H9 (cell line): Measurements from ENCODE around the gene APOA1. TPM values are rescaled to one million over a fixed set of nuclear protein-coding genes. Genes with fewer than 3 reads are reported as not detected.

Experiments used
- DNase-seq: peaks from one replicate; pipeline ENCODE4 v3.0.0-alpha.2; 2017
- H2AFZ ChIP-seq: one replicate; pipeline ENCODE4 v1.6.1; 2013; ENCODE audit warnings: mild to moderate bottlenecking, low read length, control low read depth, moderate library complexity
- H2AK5ac ChIP-seq: 2 replicates; pipeline ENCODE4 v1.6.1; 2013; ENCODE audit warnings: low read length, control low read depth, mixed read lengths; ENCODE audit not compliant: insufficient read length
- H2BK120ac ChIP-seq: one replicate; pipeline ENCODE4 v1.6.1; 2013; ENCODE audit warnings: low read depth, mild to moderate bottlenecking, low read length, control low read depth, inconsistent platforms; ENCODE audit not compliant: poor library complexity, severe bottlenecking
- H2BK12ac ChIP-seq: 2 replicates; pipeline ENCODE4 v1.6.1; 2013; ENCODE audit warnings: low read length, control low read depth, mixed read lengths, low read depth; ENCODE audit not compliant: insufficient read length
- H2BK15ac ChIP-seq: 2 replicates; pipeline ENCODE4 v1.6.1; 2013; ENCODE audit warnings: low read depth, low read length, control low read depth
- H2BK20ac ChIP-seq: one replicate; pipeline ENCODE4 v1.6.1; 2013; ENCODE audit warnings: low read depth, mild to moderate bottlenecking, low read length, control low read depth, inconsistent platforms; ENCODE audit not compliant: poor library complexity, severe bottlenecking
- H2BK5ac ChIP-seq: 2 replicates; pipeline ENCODE4 v1.6.1; 2013; ENCODE audit warnings: low read length, control low read depth, mixed read lengths; ENCODE audit not compliant: insufficient read length
- H3K14ac ChIP-seq: 2 replicates; pipeline ENCODE4 v1.6.1; 2013; ENCODE audit warnings: low read length, control low read depth; ENCODE audit not compliant: insufficient read depth
- H3K18ac ChIP-seq: 2 replicates; pipeline ENCODE4 v1.6.1; 2013; ENCODE audit warnings: low read depth, mild to moderate bottlenecking, mixed read lengths, low read length, control low read depth; ENCODE audit not compliant: insufficient read length
- H3K23ac ChIP-seq: 2 replicates; pipeline ENCODE4 v1.6.1; 2013; ENCODE audit warnings: low read length, control low read depth, mixed read lengths, low read depth; ENCODE audit not compliant: insufficient read length
- H3K23me2 ChIP-seq: 2 replicates; pipeline ENCODE4 v1.6.1; 2013; ENCODE audit warnings: low read depth, mild to moderate bottlenecking, mixed read lengths, low read length, control low read depth; ENCODE audit not compliant: insufficient read length, poor library complexity, severe bottlenecking
- H3K27ac ChIP-seq: 2 replicates; pipeline ENCODE4 v1.5.1; 2013; ENCODE audit warnings: low read length, control low read depth, mixed read lengths, low read depth; ENCODE audit not compliant: insufficient read length
- H3K27me3 ChIP-seq: 2 replicates; pipeline ENCODE4 v1.6.1; 2013; ENCODE audit warnings: low read length, control low read depth, inconsistent platforms; ENCODE audit not compliant: insufficient read depth
- H3K4ac ChIP-seq: 2 replicates; pipeline ENCODE4 v1.6.1; 2013; ENCODE audit warnings: low read depth, mild to moderate bottlenecking, control low read depth, inconsistent platforms, low read length, moderate library complexity
- H3K4me1 ChIP-seq: 2 replicates; pipeline ENCODE4 v1.6.1; 2013; ENCODE audit warnings: low read length, control low read depth, inconsistent platforms; ENCODE audit not compliant: insufficient read depth
- H3K4me2 ChIP-seq: 2 replicates; pipeline ENCODE4 v1.6.1; 2013; ENCODE audit warnings: low read length, control low read depth, mixed read lengths; ENCODE audit not compliant: insufficient read length, insufficient read depth
- H3K56ac ChIP-seq: 2 replicates; pipeline ENCODE4 v1.6.1; 2013; ENCODE audit warnings: low read depth, mild to moderate bottlenecking, mixed read lengths, low read length, control low read depth; ENCODE audit not compliant: insufficient read length
- H3K79me1 ChIP-seq: 2 replicates; pipeline ENCODE4 v1.6.1; 2013; ENCODE audit warnings: low read depth, mild to moderate bottlenecking, moderate library complexity, low read length, control low read depth, inconsistent platforms; ENCODE audit not compliant: insufficient read depth, poor library complexity, severe bottlenecking
- H3K79me2 ChIP-seq: 2 replicates; pipeline ENCODE4 v1.6.1; 2013; ENCODE audit warnings: low read length, control low read depth, inconsistent platforms; ENCODE audit not compliant: insufficient read depth
- H3K9ac ChIP-seq: 2 replicates; pipeline ENCODE4 v1.6.1; 2013; ENCODE audit warnings: low read length, control low read depth, mixed read lengths; ENCODE audit not compliant: insufficient read length; ENCODE audit errors: extremely low read depth
- H3K9me3 ChIP-seq: one replicate; pipeline ENCODE4 v1.6.1; 2013; ENCODE audit warnings: low read depth, low read length, inconsistent platforms; ENCODE audit not compliant: control insufficient read depth
- H3T11ph ChIP-seq: one replicate; pipeline ENCODE4 v1.6.1; 2013; ENCODE audit warnings: mild to moderate bottlenecking, low read length, control low read depth, inconsistent platforms
- H4K20me1 ChIP-seq: one replicate; pipeline ENCODE4 v1.6.1; 2013; ENCODE audit not compliant: control insufficient read depth, insufficient read length, insufficient read depth
- H4K5ac ChIP-seq: 2 replicates; pipeline ENCODE4 v1.6.1; 2013; ENCODE audit warnings: low read depth, mild to moderate bottlenecking, mixed read lengths, low read length, control low read depth; ENCODE audit not compliant: insufficient read length
- H4K8ac ChIP-seq: replicated peaks from 2 replicates; pipeline ENCODE4 v1.6.1; 2013; ENCODE audit warnings: low read length, control low read depth, mixed read lengths, low read depth; ENCODE audit not compliant: insufficient read length
- H4K91ac ChIP-seq: 2 replicates; pipeline ENCODE4 v1.6.1; 2013; ENCODE audit warnings: low read depth, mild to moderate bottlenecking, moderate library complexity, mixed read lengths, low read length, control low read depth; ENCODE audit not compliant: insufficient read length
- H3K27ac Mint-ChIP-seq, 3 experiments: 2 replicates in 2 of 3; 3 replicates in 1 of 3; pipeline ENCODE4 v1.8.0; 2020 to 2021; ENCODE audit warnings: mixed read lengths in 3 of 3, mild to moderate bottlenecking in 1 of 3, moderate library complexity in 1 of 3
- H3K27me3 Mint-ChIP-seq: 2 replicates; pipeline ENCODE4 v1.8.0; 2021; ENCODE audit warnings: low read depth, mild to moderate bottlenecking, moderate library complexity, mixed read lengths
- H3K36me3 Mint-ChIP-seq, 3 experiments: 2 replicates in 2 of 3; 3 replicates in 1 of 3; pipeline ENCODE4 v1.8.0; 2020 to 2021; ENCODE audit warnings: low read depth in 3 of 3, mixed read lengths in 3 of 3; ENCODE audit not compliant: insufficient read depth in 1 of 3
- H3K4me1 Mint-ChIP-seq, 2 experiments: 2 replicates each; pipeline ENCODE4 v1.8.0; 2020; ENCODE audit warnings: mixed read lengths in 2 of 2
- H3K4me3 Mint-ChIP-seq, 2 experiments: 2 replicates in 1 of 2; 3 replicates in 1 of 2; pipeline ENCODE4 v1.8.0; 2020 to 2021; ENCODE audit warnings: mild to moderate bottlenecking in 2 of 2, mixed read lengths in 2 of 2, moderate library complexity in 1 of 2
- H3K9me3 Mint-ChIP-seq, 2 experiments: 2 replicates in 1 of 2; 3 replicates in 1 of 2; pipeline ENCODE4 v1.8.0; 2020; ENCODE audit warnings: mild to moderate bottlenecking in 2 of 2, mixed read lengths in 2 of 2, moderate library complexity in 1 of 2
- WGBS: extraction: QIAGEN DNeasy Blood & Tissue Kit; methylation state at CpG from one replicate; pipeline ENCODE4 v1.1.7; 2013; ENCODE audit warnings: missing lambda C conversion rate, low lambda C conversion rate, mixed read lengths; ENCODE audit not compliant: insufficient read length; ENCODE audit errors: extremely low coverage; 5-methylcytosine and 5-hydroxymethylcytosine counted together
- total RNA-seq: library from RNA; stranded (reverse); gene quantifications from 2 replicates; pipeline ENCODE4 v1.2.1, GENCODE V29; 2021
- TF ChIP-seq, protein P1 (sequence below): fragments of 200-600 bp; sonication (generic); conservative IDR thresholded peaks from 3 replicates; pipeline ENCODE4 v1.8.0; 2021; ENCODE audit warnings: antibody characterized with exemption, mild to moderate bottlenecking

Gene APOA1
- total RNA-seq, 1 experiment from 2014 or later: 0.68 TPM

DNA sequence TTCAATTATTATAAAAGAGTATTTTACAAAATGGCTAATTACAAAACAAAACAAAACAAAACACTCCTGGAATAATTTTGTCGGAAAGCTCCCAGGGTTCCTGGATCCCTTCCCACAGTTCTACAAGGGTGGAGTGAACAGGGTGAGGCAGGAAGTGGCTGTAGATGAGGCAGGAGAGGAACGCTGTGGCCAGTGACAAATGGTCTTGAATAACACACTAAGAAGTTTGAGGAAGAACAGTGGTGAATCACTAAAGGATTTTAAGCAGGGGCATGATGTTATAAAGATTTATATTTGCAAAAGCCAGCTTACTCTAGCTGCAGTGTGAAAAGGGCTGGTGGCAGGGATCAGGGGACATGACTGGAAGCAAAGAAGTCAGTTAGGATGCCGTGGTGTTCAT is 33.8 kb upstream of the APOA1 start:
- no peak overlapping the region for H2BK12ac ChIP-seq
- Mint-ChIP-seq H3K27ac (no peak overlapping the region; a peak in 1 of 7 replicates), H3K36me3 (peaks cover 16 to 74% (median 71%) of the 10 kb centered on the region in 3 experiments), H3K4me1 (no peaks in the 10 kb centered on the region), H3K9me3 (no peaks in the 10 kb centered on the region), H3K4me3 (no peak overlapping the region), H3K27me3 (no peaks in the 10 kb centered on the region)
- no peak overlapping the region for H3K14ac ChIP-seq
- H2BK20ac ChIP-seq: no peak overlapping the region
- H4K91ac ChIP-seq: no peak overlapping the region
- no peak overlapping the region for H3K27ac ChIP-seq
- H2BK5ac ChIP-seq: no peak overlapping the region
- H3K4me2 ChIP-seq: no peak overlapping the region
- no peak overlapping the region for H3K18ac ChIP-seq
- H2AFZ ChIP-seq: no peak overlapping the region
- no peak overlapping the region for H4K8ac ChIP-seq
- no peak overlapping the region for H3K9ac ChIP-seq
- no peak overlapping the region for H3K4ac ChIP-seq
- no peak overlapping the region for H3K23ac ChIP-seq
- H4K5ac ChIP-seq: no peak overlapping the region
- no peaks in the 10 kb centered on the region for H3K27me3 ChIP-seq
- TF ChIP-seq, protein P1, sequence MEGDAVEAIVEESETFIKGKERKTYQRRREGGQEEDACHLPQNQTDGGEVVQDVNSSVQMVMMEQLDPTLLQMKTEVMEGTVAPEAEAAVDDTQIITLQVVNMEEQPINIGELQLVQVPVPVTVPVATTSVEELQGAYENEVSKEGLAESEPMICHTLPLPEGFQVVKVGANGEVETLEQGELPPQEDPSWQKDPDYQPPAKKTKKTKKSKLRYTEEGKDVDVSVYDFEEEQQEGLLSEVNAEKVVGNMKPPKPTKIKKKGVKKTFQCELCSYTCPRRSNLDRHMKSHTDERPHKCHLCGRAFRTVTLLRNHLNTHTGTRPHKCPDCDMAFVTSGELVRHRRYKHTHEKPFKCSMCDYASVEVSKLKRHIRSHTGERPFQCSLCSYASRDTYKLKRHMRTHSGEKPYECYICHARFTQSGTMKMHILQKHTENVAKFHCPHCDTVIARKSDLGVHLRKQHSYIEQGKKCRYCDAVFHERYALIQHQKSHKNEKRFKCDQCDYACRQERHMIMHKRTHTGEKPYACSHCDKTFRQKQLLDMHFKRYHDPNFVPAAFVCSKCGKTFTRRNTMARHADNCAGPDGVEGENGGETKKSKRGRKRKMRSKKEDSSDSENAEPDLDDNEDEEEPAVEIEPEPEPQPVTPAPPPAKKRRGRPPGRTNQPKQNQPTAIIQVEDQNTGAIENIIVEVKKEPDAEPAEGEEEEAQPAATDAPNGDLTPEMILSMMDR: no peak
- H3K56ac ChIP-seq: no peak overlapping the region
- H3K4me1 ChIP-seq: no peaks in the 10 kb centered on the region
- no CpG with 5 or more reads among the region's 3 CpGs for WGBS
- no peaks in the 10 kb centered on the region for H3K23me2 ChIP-seq
- no peak overlapping the region for H2AK5ac ChIP-seq
- H3K79me2 ChIP-seq: no peaks in the 10 kb centered on the region
- H3K9me3 ChIP-seq: no peaks in the 10 kb centered on the region
- H2BK15ac ChIP-seq: no peak overlapping the region
- no peaks in the 10 kb centered on the region for H3K79me1 ChIP-seq
- no peak for DNase-seq
- peaks cover 2% of the 10 kb centered on the region for H4K20me1 ChIP-seq
- no peak overlapping the region for H2BK120ac ChIP-seq
- H3T11ph ChIP-seq: no peak overlapping the region
